NCI-H2029 treated with DMSO at 0.1 percent for 48 hours (cell line): ENCODE results near the gene GMDS.

ENCODE experiments used
- DNase-seq: peaks from one replicate; lab custom pipeline; 2025; lab: John Stamatoyannopoulos, UW

GMDS gene

DNA sequence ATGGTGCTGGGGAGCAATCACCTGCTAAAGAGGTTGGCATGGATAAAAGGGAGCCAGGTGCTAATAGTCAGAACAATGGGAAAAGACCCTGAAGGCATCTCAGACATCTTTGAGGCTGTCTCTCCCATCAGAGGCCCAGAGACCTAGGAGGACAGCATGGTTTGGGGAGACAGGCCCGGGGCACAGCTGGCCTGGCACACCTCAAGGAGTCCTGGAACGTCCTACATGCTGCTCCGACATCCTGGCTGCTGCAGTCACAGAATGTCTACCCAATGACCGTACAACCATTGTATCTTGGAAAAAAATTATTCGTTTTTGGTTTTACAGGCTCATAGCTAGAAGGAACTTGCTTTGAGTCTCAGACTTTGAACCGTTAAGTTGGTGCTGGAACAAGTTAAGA lies 4.4 kb downstream of the GMDS start:
- DNase-seq = no peak

DNA sequence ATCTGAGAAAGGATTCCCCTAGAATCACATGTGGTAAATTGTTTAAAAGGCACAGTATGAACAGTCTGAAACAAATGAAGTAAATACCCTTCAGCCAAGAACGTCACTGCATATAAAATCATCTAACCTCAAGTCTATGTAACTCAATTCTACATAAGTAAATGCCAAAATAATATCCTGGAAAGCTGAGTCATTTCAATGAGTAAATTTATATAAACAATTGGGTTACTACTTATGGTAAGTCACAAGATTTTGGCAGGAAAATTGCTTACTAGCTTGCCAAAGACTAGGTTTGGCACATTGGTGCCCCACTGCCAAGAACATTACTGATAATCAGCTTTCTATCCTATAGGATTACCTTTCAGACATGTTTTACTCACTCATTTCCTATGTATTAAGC lies 8.4 kb downstream of the GMDS start:
- DNase-seq = no peak

DNA sequence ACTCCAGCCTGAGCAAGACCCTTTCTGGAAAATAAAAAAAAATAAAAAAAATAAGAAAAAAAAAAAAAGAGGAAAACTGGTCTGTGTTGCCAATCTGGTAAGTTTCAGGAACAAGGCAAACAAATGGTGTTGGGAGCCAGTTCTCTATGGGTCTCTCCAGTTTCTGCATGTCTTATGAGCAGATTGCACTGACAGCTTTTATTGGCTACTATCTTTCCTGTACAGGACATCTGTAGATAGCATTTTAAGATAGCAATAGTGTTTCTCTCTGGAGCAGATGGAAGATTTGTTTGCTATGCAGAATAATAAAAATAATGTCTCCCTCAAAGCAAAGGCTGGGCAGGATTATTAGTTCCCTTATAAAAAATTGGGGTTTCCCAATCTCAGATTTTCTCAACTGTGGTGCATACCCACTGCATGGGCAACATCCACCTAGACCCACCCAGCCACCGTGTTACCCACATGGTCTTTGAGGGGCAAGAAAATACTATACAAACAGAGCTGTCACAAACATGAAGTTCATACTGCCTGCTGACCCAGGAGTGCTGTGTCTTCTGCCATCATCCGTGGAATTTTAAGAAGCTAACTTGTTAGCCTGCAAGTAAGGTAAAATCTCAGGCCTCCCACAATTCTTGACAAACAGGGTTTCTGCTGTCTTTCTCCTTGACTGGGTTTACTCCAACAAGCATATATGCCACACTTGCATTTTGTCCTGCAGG lies 9.5 kb downstream of the GMDS start:
- no peak for DNase-seq

DNA sequence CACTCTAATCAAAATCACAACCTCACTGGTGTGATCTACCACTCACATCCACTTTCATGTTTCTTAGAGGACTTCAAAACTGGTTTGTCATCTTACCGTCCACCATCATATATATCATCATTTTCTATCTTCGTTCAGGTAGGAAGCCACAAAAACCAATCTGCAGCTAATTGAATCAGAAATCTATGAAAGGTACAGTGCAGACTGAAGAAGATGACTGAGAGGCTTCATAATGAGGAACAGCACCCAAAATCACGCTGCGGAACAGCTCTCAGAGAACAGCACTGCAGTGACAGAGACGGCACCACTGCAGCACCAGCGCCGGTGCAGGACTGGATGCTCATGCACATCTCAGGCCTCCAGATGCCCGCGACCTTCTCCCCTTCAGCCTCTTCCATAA lies 13.0 kb downstream of the GMDS start:
- DNase-seq = no peak

DNA sequence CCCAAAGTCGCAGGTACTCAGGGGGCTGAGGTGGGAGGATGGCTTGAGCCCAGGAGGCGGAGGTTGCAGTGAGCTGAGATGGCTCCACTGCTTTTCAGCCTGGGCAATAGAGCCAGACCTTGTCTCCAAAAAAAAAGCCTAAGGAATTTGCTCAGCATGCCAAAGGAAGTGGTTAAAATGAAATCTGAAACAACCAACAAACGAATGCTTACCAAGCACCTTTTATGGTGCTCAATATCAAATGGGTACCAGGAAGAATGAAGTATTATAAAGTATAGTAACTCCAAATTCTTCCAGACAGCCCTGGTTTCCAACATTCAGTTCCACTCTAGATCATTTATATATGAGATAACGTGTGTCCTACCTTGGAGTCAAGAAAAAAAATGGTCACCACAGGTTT lies 14.0 kb downstream of the GMDS start:
- peak; percentile 40 for DNase-seq

DNA sequence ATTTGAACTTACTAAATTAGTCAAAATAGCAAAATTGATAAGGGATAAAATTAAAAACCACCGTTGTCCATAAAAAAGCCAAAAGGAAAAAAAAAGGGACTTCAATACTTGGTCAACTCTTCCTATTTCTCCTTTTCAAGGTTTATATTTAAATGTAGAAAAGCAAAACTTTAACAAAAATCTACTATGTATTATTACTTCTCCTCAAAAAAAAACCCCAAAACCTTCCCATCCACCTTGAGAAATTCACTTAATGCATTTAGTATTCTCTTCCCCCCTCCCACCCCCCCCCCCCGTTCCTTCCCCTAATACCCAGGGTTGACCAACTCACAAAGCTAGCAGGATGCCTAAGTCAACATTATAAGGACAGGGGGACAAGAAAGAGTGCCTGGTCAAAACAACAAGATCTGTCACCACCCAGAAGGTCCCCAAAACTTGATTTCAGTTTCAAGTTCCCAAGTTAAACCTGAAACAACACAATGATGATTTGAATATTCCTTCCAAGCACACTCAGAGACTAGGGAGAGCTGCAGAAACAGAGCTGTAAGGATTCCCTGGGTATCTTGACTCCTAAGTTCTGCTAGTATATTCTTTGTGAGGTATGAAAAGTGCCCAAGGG lies 14.6 kb downstream of the GMDS start:
- DNase-seq = no peak

DNA sequence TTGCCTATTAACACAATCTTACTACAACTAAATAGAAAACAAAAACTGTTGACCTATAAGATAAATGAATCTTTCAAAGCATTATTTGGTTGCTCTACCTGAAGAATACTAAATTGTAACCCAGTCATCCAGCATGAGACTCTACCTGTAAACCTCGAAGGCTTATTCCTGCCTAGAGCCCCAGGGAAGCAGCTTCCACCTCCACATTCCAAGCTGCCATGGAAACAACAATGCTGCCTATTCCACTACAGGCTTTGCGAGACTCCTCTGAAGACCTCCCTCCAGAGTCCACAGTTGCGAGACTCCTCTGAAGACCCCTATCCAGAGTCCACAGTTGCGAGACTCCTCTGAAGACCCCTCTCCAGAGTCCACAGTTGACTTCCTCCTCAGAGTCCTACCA lies 15.7 kb downstream of the GMDS start:
- DNase-seq = no peak

DNA sequence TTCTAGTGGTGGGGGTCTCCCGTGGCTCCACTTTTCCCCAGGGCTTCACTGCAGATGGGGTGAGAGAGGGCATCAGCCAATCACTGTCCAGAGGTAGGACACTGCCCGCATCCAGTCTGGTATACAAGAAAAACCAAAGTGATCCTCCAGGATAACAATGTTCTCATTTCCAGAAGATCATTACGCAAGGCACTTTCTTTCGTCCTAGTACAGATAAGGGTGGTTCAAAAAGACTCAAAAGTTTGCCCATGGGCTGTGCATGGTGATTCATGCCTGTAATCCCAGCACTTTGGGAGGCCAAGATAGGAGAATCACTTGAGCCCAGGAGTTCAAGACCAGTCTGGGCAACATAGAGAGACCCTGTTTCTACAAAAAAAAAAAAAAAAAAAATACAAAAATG lies 16.4 kb downstream of the GMDS start:
- DNase-seq = no peak

DNA sequence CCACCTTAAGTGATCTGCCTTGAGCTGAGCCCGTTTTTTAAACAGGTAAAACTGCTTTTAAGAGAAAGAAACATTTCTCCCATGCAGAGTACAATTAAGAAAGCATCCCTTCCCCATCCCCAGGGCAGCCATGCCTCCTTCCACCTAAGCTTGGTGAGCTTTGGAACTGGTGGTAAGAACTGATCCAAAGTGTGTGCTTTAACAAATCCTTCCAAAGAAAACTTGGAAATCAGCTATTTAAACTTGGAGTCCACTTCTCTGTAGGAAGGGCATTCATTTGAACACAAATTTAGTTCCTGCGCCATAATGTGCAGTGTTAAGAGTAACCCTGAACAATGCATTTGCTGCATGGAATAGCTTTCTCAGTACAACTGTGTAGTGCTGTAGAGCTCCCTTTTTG lies 17.0 kb downstream of the GMDS start:
- DNase-seq = no peak

DNA sequence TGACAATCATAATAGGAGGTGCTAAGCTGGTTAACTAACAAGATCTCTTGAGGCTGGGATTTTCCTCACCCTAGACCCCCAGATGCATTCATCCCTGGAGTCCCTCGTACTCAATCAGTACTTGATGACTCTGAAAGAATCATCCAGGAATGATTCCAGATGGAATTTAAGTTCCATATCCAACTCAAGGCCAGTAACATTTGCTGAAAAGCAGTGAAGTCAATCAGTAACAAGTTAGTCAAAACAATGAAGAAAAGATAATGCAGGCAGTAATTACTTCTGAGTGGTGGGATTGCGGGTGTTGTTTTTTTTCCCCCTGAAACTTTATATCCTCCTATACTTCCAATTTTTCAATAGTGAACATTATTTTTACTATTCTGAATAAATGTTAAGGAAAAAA lies 18.6 kb downstream of the GMDS start:
- no peak for DNase-seq

DNA sequence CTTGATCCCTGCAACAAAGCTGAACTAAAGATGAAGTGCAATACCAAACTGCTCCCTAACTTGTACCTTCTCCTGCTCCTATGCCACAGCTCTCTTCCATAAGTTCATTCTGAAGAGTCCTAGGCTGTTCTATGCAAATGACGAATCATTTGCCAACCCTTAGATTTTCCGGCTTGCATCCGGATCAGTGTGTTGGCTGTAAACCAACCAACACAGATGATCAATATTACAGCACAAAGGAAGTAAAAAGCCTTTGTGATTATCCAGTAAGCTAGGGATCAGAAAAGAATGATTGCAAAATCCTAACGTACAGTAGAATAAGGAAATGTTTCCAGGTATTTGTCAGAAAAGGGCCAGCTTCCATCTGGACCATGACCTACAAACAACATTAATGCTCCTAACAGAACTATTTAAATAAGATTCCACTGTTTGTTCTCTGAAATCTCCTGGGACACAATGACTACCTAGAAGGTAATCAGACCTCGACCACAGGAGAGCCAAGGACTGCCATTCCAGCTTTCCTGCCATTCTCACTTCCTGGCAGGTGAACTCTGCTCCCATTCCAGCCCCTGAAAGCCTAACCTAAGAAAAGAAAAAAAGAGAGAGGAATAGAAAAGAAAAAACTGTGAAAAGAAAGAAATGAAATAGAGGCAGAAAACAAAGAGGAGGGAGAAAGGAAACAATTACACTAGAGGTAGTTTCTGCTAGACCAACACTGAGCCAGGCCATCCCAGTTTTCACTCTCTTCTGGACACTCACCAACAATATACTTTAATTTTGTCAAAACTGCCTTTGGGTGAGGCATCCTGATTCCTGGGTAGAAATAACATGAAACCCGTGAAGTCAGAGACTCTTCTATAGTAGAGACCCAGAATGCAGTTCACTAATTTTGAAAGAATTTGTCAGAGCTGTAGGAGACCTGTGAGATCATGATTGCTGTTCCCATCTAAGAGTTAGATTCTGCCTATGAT lies 19.7 kb downstream of the GMDS start:
- DNase-seq = peak; percentile 73

DNA sequence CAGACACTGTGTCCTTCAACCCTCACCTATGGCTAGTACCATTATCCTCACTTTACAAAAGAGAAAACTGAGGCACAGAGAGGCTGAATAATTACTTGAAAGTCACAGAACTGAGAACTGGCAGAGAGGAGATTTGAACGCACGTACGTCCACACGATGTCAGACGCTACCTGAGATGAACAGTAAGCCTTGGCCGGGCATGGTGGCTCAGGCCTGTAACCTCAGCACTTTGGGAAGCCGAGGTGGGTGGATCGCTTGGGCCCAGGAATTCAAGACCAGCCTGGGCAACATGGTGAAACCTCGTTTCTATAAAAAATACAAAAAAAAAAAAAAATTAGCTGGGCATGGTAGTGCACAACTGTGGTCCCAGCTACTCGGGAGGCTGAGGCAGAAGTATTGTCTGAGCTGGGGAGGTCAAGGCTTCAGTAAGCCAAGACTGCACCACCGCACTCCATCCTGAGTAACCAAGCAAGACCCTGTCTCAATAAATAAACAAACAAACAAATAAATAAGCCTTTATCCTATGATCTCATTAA lies 20.5 kb downstream of the GMDS start:
- DNase-seq = no peak

DNA sequence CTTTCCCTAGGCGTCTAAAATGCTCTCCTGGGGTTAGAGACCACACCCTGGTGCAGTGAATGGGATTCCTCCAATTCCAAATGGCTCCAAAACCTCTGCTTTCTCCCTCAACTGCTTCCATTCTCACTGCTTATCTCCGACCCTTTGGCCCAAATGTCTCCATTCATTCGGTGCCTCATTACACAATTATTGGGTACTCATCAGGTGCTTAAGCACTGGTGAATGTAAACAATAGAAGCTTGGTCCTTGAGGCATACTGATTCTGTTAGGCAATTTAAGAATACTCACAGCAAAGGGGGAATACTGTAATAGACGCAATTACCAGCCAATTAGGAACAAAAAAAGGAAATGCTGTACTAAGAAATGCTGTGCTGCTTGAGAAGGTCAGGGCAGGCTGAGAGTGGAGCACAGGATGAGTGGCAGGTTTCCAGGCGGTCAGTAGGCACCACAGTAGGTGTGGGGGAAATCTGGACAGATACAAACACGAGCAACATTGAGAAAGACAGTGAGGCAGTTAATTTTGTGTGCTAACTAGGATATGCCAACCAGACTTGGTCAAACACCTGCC lies 23.0 kb downstream of the GMDS start:
- peak; percentile 61 for DNase-seq

DNA sequence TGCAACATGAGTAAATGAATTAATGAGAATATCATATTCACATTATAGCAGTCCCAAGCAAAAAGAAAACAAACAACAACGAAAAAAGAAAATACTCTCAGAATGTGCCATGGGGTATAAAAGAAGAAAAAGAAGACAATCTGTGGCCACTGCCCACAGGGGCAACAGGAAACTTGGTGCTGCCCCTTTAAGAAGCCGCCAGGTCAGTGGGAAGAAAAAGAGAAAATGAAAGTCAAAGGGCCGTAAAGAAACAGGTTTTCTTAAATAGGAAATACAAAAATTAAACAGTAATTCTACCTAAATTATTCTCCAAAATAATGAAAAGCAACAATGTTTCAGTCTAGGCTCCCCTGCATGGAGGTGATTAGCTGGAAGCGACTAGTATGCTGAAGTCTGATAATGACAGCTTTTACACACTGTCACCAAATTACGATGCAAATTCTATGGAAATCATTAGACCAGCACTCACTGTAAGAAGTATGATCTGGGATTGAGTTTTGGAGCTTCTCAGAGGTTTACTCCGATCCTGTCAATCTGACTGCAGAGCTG lies 23.6 kb downstream of the GMDS start:
- DNase-seq = peak; percentile 48

DNA sequence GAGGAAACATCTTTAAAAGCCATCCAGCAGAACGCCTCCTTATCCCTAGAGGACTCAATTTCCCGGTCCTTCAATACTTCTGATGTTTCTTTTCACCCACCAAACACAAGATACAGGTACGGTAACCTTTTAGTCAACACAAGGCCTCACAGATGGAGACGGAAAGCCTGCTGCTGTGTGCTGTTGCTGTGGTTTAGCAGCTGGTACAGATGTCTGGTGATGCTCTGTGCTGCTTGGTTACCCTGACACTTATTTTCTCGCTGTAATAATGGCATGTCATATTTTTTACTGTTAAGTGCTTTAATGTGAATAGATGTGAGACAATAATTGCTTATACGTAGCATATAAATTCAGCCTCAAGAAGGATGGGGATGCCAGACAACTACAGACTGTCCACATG lies 25.3 kb downstream of the GMDS start:
- no peak for DNase-seq

DNA sequence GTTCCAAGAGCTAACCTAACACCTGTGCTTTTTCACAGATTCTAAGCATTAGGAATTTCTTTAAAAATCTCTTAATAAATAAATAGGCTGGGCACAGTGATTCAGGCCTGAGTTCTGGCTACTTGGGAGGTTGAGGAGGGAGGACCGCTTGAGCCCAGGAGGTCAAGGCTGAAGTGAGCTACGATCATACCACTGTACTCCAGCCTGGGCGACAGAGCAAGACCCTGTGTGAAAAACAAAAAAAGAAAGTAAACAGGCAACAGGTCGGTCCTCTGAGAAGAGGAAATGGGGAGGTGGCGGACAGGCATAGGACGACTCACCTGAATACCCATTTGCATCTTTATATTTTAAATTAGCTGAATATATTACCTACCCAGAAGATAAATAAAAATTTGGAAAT lies 26.5 kb downstream of the GMDS start:
- DNase-seq = no peak

DNA sequence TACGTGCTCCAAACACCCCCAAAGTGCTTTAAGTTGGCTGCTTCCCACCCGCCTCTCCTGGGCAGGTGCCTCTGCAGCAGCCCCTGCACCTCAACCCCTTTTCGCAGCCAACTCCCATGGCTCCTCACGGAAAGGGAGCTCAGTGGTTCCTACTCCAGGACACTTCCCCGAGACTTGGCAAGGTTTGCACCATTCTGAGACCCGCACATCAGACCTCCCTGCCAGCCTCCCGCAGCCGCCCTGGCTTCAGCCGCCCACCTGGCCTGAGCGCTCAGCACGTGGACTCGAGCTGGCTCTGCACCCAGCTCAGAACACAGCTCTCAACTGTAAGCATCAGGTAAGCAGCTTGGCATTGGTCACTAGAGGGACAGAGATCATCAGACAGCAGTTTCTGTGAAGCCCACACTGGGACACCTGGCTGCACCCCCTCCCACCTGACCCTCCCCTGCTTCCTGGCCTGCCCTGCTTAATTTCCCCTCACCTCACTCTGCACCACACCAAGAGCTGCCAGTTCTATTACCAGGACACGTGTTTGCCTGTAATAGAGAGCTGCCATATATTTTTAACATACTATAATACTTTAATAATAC lies 28.5 kb downstream of the GMDS start:
- peak; percentile 44 for DNase-seq

DNA sequence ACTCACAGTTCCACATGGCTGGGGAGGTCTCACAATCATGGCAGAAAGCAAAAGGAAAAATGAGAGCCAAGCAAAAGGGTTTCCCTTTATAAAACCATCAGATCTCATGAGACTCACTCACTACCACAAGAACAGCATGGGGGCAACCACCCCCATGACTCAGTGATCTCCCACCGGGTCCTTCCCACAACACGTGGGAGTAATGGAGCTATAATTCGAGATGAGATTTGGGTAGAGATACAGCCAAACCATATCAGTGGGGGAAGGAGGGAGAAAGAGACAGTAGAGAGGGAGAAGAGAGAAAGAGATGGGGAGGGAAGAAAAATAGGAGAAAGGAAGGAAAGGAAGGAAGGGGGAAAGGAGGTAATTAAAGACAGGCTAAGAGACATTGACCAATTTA lies 30.1 kb downstream of the GMDS start:
- DNase-seq = no peak

DNA sequence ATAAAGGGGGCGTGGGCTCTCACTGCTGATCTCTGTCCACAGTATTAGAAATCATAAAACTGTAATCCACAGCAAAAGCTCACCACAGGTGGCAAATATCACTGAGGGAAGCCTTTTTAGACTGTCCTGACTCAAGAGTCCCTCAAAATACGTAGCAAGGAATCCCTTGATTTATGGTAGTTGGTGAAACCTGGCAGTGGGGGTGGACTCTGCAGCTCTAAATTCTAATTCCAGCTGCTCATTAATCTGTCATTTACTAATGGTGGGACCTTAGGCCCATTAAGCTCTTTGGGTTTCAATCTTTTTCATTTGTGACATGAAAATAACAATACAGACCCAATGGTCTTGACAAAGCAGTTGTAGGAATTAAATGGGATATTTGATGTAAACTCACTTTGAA lies 32.3 kb downstream of the GMDS start:
- no peak for DNase-seq

DNA sequence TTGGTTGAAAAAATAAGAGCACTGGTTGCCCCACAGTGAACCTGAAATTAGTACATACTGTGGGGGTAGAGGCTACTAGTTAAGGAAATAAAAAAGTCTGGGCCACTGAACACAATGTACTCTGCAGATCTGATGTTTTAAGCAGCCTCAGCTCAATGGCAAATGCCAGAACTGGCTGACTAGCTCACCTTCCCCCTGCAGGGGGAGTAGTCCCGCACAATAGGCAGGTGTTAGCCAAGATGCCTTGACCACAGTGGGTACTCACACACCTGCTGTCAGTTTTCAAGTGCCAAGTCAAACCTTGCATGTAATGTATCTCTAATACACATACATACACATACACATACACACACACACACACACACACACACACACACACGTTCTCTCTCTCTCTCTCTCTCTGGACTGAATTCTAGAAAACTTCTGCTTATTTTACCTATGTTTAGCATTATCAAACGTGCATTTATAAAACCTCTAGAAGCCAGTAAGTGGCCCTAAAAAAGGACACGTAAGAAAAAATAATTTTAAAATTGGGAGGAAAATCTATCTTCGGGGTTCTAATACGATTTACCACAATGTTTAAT lies 36.1 kb downstream of the GMDS start:
- peak; percentile 92 for DNase-seq

DNA sequence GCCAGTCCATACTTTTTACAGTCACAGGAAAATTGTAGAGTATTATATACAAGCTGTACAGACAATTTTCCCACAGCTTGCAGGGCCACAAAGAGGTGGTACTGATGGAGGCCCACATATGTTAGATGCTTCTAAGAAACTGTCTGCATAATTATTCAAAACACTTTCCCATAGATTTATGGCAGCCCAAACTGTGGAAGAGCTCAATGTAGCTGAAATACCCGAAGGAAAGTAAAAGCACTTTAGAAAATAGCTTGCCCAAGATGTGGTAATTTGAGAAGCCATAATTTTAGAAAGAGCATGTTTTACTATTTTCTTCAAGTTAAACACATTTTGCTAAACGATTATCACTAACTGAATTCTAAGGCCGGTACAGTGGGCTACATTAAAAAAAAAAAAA lies 36.9 kb downstream of the GMDS start:
- DNase-seq = no peak
